ENCODE measurements around the gene METTL16.

- TF ChIP-seq USF2 (IDR thresholded peaks at IDR 0.05; ENCODE audit: low read length) (no peak), SAP30 (IDR thresholded peaks at IDR 0.05; ENCODE audit: insufficient read depth, insufficient replicate concordance, low read length) (no peak), CTCF (IDR thresholded peaks at IDR 0.05; ENCODE audit: control extremely low read depth in 1 of 3, insufficient read depth in 1 of 3, low read depth in 1 of 3, low read length in 3 of 3) (no peak), POLR2A (IDR thresholded peaks at IDR 0.05; ENCODE audit: control extremely low read depth in 1 of 2, low read depth in 2 of 2, low read length in 2 of 2) (no peak), CBX8 (IDR thresholded peaks at IDR 0.05; ENCODE audit: borderline replicate concordance, low read depth, low read length) (no peak)
Observed at GRCh38 chr17:2374549-2375285, 137.0 kb downstream of the METTL16 start.
